GM23338 (cell line): ENCODE results near the gene CXorf65. TPM values are rescaled to one million over a fixed set of nuclear protein-coding genes. Genes with fewer than 3 reads are reported as not detected.

Experiments
- CREB1 ChIP-seq: fragments of 250-450 bp; sonication (Bioruptor Pico); IDR thresholded peaks from 2 replicates; pipeline ENCODE4 v1.5.0; 2020; ENCODE audit warnings: low read depth, mild to moderate bottlenecking, moderate library complexity
- EZH2 ChIP-seq: fragments of 200-600 bp; sonication (generic); IDR thresholded peaks from one replicate; pipeline ENCODE4 v1.8.0; 2017; ENCODE audit warnings: antibody characterized with exemption, mild to moderate bottlenecking, low read depth; ENCODE audit not compliant: unreplicated experiment
- EZH2phosphoT487 ChIP-seq: fragments of 200-600 bp; sonication (generic); IDR thresholded peaks from one replicate; pipeline ENCODE4 v1.8.1; 2018; ENCODE audit warnings: antibody characterized with exemption; ENCODE audit not compliant: unreplicated experiment
- JUNB ChIP-seq: IDR thresholded peaks from one replicate; pipeline ENCODE4 v1.6.1; 2016; ENCODE audit warnings: antibody characterized with exemption; ENCODE audit not compliant: unreplicated experiment
- ZNF114 ChIP-seq: fragments of 250-450 bp; sonication (Bioruptor Pico); IDR thresholded peaks from 2 replicates; pipeline ENCODE4 v1.5.0; 2020; ENCODE audit warnings: mild to moderate bottlenecking, moderate library complexity
- ZNF331 ChIP-seq: fragments of 250-450 bp; sonication (Bioruptor Pico); IDR thresholded peaks from 2 replicates; pipeline ENCODE4 v1.5.0; 2020; ENCODE audit warnings: low read depth, mild to moderate bottlenecking, moderate library complexity
- polyA plus RNA-seq: library from polyadenylated mRNA; unstranded; fragments of >200 nt; fragmentation: Nextera tagmentation; extraction: Ambion mirVana; gene quantifications from 2 replicates; pipeline ENCODE4 v1.2.1, GENCODE V29; 2016
- total RNA-seq: library from RNA; depleted of rRNA; stranded (reverse); fragments of >200 nt; shearing (Covaris generic); gene quantifications from 2 replicates; pipeline ENCODE4 v1.2.3, GENCODE V29; 2014
- TF ChIP-seq, protein P1 (sequence below): fragments of 250-450 bp; sonication (Bioruptor Pico); IDR thresholded peaks from 2 replicates; pipeline ENCODE4 v1.5.0; 2020; ENCODE audit warnings: mild to moderate bottlenecking, moderate library complexity
- TF ChIP-seq, protein P2 (sequence below), 2 experiments: fragments of 200-600 bp in 1 of 2; sonication (generic) in 1 of 2; conservative IDR thresholded peaks; 2 replicates each; pipeline versions ENCODE4 v1.5.1 to v1.6.1; 2016 to 2017; ENCODE audit warnings: antibody characterized with exemption in 2 of 2, low read depth in 2 of 2, mild to moderate bottlenecking in 2 of 2, moderate library complexity in 1 of 2

Gene CXorf65
- total and polyA plus RNA-seq, 2 experiments from 2014 or later, result 0.79 TPM; not detected in 1

DNA sequence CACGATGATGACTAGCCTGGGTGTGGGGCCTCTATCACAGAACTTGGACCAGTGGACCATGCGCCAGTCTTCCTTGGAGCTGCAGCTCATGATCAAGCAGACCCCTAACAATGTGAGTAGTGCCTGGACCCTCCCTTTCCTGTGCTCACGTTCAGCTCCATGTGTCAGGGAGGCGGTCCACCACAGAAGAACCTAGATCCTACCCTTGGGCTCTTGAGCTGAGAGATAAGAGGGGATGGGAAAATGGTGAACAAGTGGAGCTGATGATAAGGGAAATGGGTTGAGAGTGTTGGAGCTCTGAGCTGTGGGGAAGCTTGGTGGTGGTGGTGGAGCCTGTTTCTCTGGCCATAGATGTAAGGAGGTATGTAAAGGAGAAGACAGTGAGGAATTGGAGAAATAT lies 25.0 kb upstream of the CXorf65 start (continued):
- TF ChIP-seq, protein P1, sequence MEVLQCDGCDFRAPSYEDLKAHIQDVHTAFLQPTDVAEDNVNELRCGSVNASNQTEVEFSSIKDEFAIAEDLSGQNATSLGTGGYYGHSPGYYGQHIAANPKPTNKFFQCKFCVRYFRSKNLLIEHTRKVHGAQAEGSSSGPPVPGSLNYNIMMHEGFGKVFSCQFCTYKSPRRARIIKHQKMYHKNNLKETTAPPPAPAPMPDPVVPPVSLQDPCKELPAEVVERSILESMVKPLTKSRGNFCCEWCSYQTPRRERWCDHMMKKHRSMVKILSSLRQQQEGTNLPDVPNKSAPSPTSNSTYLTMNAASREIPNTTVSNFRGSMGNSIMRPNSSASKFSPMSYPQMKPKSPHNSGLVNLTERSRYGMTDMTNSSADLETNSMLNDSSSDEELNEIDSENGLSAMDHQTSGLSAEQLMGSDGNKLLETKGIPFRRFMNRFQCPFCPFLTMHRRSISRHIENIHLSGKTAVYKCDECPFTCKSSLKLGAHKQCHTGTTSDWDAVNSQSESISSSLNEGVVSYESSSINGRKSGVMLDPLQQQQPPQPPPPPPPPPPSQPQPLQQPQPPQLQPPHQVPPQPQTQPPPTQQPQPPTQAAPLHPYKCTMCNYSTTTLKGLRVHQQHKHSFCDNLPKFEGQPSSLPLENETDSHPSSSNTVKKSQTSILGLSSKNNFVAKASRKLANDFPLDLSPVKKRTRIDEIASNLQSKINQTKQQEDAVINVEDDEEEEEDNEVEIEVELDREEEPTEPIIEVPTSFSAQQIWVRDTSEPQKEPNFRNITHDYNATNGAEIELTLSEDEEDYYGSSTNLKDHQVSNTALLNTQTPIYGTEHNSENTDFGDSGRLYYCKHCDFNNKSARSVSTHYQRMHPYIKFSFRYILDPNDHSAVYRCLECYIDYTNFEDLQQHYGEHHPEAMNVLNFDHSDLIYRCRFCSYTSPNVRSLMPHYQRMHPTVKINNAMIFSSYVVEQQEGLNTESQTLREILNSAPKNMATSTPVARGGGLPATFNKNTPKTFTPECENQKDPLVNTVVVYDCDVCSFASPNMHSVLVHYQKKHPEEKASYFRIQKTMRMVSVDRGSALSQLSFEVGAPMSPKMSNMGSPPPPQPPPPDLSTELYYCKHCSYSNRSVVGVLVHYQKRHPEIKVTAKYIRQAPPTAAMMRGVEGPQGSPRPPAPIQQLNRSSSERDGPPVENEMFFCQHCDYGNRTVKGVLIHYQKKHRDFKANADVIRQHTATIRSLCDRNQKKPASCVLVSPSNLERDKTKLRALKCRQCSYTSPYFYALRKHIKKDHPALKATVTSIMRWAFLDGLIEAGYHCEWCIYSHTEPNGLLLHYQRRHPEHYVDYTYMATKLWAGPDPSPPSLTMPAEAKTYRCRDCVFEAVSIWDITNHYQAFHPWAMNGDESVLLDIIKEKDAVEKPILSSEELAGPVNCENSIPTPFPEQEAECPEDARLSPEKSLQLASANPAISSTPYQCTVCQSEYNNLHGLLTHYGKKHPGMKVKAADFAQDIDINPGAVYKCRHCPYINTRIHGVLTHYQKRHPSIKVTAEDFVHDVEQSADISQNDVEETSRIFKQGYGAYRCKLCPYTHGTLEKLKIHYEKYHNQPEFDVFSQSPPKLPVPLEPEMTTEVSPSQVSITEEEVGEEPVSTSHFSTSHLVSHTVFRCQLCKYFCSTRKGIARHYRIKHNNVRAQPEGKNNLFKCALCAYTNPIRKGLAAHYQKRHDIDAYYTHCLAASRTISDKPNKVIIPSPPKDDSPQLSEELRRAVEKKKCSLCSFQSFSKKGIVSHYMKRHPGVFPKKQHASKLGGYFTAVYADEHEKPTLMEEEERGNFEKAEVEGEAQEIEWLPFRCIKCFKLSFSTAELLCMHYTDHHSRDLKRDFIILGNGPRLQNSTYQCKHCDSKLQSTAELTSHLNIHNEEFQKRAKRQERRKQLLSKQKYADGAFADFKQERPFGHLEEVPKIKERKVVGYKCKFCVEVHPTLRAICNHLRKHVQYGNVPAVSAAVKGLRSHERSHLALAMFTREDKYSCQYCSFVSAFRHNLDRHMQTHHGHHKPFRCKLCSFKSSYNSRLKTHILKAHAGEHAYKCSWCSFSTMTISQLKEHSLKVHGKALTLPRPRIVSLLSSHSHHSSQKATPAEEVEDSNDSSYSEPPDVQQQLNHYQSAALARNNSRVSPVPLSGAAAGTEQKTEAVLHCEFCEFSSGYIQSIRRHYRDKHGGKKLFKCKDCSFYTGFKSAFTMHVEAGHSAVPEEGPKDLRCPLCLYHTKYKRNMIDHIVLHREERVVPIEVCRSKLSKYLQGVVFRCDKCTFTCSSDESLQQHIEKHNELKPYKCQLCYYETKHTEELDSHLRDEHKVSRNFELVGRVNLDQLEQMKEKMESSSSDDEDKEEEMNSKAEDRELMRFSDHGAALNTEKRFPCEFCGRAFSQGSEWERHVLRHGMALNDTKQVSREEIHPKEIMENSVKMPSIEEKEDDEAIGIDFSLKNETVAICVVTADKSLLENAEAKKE (CRISPR knock-in tag), result no peak
- no peak for TF ChIP-seq EZH2
- no peak for TF ChIP-seq ZNF331 (CRISPR knock-in tag)
- TF ChIP-seq JUNB, result no peak
- TF ChIP-seq CREB1 (CRISPR knock-in tag), result no peak
- no peak for TF ChIP-seq ZNF114
- TF ChIP-seq, protein P2, sequence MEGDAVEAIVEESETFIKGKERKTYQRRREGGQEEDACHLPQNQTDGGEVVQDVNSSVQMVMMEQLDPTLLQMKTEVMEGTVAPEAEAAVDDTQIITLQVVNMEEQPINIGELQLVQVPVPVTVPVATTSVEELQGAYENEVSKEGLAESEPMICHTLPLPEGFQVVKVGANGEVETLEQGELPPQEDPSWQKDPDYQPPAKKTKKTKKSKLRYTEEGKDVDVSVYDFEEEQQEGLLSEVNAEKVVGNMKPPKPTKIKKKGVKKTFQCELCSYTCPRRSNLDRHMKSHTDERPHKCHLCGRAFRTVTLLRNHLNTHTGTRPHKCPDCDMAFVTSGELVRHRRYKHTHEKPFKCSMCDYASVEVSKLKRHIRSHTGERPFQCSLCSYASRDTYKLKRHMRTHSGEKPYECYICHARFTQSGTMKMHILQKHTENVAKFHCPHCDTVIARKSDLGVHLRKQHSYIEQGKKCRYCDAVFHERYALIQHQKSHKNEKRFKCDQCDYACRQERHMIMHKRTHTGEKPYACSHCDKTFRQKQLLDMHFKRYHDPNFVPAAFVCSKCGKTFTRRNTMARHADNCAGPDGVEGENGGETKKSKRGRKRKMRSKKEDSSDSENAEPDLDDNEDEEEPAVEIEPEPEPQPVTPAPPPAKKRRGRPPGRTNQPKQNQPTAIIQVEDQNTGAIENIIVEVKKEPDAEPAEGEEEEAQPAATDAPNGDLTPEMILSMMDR (conservative IDR thresholded peaks at IDR 0.05; ENCODE audit: low read depth in 2 of 2), result no peak
- TF ChIP-seq EZH2phosphoT487, result no peak
